AG09309 (cell line): ENCODE measurements around the gene PRKAR1A.

Experiments used
- DNase-seq: peaks from one replicate; pipeline ENCODE4 v3.0.0-alpha.2; 2010; ENCODE audit warnings: low read depth
- H3K4me3 ChIP-seq: 2 replicates; pipeline ENCODE4 v1.5.1; 2011; ENCODE audit warnings: mild to moderate bottlenecking, low read depth, low read length, moderate library complexity; ENCODE audit not compliant: control insufficient read depth
- CTCF ChIP-seq: IDR thresholded peaks from 2 replicates; pipeline ENCODE4 v1.5.1; 2011; ENCODE audit warnings: mild to moderate bottlenecking, low read depth, low read length, inconsistent platforms; ENCODE audit not compliant: insufficient read depth, control insufficient read depth; ENCODE audit errors: missing control alignments

The PRKAR1A gene

GRCh38 chr17:68568581-68568980, 56.4 kb downstream of the PRKAR1A start:
- no peak for TF ChIP-seq CTCF
- no peak for DNase-seq
- H3K4me3 ChIP-seq, result no peak overlapping the region

GRCh38 chr17:68569346-68569745, 57.1 kb downstream of the PRKAR1A start:
- H3K4me3 ChIP-seq, result no peak overlapping the region
- TF ChIP-seq CTCF, result no peak
- DNase-seq, result no peak

GRCh38 chr17:68570526-68570925, 58.3 kb downstream of the PRKAR1A start:
- no peak overlapping the region for H3K4me3 ChIP-seq
- no peak for TF ChIP-seq CTCF
- DNase-seq, result no peak

GRCh38 chr17:68572138-68572842, 60.1 kb downstream of the PRKAR1A start:
- no peak for DNase-seq
- TF ChIP-seq CTCF, result no peak
- H3K4me3 ChIP-seq, result no peak overlapping the region

GRCh38 chr17:68573338-68573737, 61.1 kb downstream of the PRKAR1A start:
- no peak for DNase-seq
- H3K4me3 ChIP-seq, result no peak overlapping the region
- TF ChIP-seq CTCF, result no peak

- no peak for DNase-seq
- no peak overlapping the region for H3K4me3 ChIP-seq
- TF ChIP-seq CTCF, result no peak
Observed at GRCh38 chr17:68576137-68576536, 63.9 kb downstream of the PRKAR1A start.

- no peak overlapping the region for H3K4me3 ChIP-seq
- peak; percentile 48 for TF ChIP-seq CTCF
- DNase-seq, result no peak
Observed at GRCh38 chr17:68576811-68577496, 64.7 kb downstream of the PRKAR1A start.
